Measurements from ENCODE around the gene NOS1.

Gene NOS1

DNA sequence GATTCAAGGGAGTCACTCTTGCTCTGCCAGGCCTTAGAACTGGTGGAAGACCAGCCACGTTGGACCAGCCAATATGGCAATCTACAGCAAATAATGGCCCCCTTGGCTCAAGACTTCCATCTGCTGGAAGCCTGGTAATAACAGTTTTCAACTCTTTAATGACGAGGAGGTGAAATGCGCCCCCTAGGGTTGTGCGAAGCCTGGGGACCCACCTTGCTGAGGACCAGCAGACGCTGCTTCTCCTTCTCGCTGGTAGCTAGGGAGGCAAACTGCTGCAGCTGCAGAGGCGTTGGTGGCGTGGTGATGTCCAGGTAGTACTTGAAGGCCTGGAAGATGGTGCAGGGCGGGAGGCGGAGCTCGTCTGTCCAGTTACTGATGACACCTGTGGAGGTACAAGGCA lies 129.7 kb downstream of the NOS1 start:
- Histone ChIP-seq H3K14ac (ENCODE audit: low read length in 2 of 2) (no peak overlapping the region), H4K8ac (ENCODE audit: low read length) (no peak overlapping the region), H3K27ac (ENCODE audit: low read length, poor library complexity, severe bottlenecking) (no peak overlapping the region), H2AFZ (ENCODE audit: low read depth, low read length) (no peak overlapping the region), H3K23ac (ENCODE audit: low read length in 2 of 2) (no peak overlapping the region), H3K4me1 (ENCODE audit: control insufficient read depth, insufficient read depth, low read depth, low read length) (peaks cover 2% of the 10 kb centered on the region), H3K4me2 (ENCODE audit: low read length, poor library complexity, severe bottlenecking) (no peak overlapping the region), H2BK120ac (ENCODE audit: low read depth, low read length) (no peak overlapping the region), H3K9me3 (ENCODE audit: control insufficient read depth, low read length) (no peaks in the 10 kb centered on the region), H2BK5ac (ENCODE audit: low read depth, low read length, poor library complexity, severe bottlenecking) (no peak overlapping the region), H4K91ac (ENCODE audit: low read length) (no peak overlapping the region), H3K4me3 (ENCODE audit: insufficient read depth in 1 of 2, low read depth in 1 of 2, low read length in 2 of 2) (no peak overlapping the region), H2AK5ac (ENCODE audit: low read length, severe bottlenecking) (no peak overlapping the region), H3K9ac (ENCODE audit: low read length) (no peak overlapping the region), H3K27me3 (ENCODE audit: control insufficient read depth in 1 of 2, insufficient read depth in 1 of 2, low read length in 2 of 2) (peaks cover 6 to 40% of the 10 kb centered on the region in 2 experiments), H2BK15ac (ENCODE audit: low read depth, poor library complexity, severe bottlenecking) (no peak overlapping the region), H3K18ac (ENCODE audit: low read depth in 1 of 2, low read length in 2 of 2) (no peak overlapping the region), H2BK12ac (ENCODE audit: low read length in 2 of 2) (no peak overlapping the region), H3K79me1 (replicated peaks; ENCODE audit: low read length, poor library complexity, severe bottlenecking) (no peaks in the 10 kb centered on the region), H3K4ac (ENCODE audit: low read depth in 1 of 2, low read length in 2 of 2) (no peak overlapping the region), H3K36me3 (ENCODE audit: control insufficient read depth in 1 of 2, insufficient read depth in 2 of 2, low read depth in 1 of 2, low read length in 2 of 2) (peaks cover 0 to 2% of the 10 kb centered on the region in 2 experiments)
- 86% methylated on average over 11 of the region's 11 CpGs for whole genome bisulfite sequencing
- DNase-seq, result no peak

GRCh38 chr12:117228239-117228638 lies 133.2 kb downstream of the NOS1 start:
- Histone ChIP-seq H2AFZ (ENCODE audit: low read depth, low read length) (no peak overlapping the region), H2AK5ac (ENCODE audit: low read length, severe bottlenecking) (no peak overlapping the region), H3K79me1 (replicated peaks; ENCODE audit: low read length, poor library complexity, severe bottlenecking) (no peaks in the 10 kb centered on the region), H3K4me3 (ENCODE audit: insufficient read depth in 1 of 2, low read depth in 1 of 2, low read length in 2 of 2) (no peak overlapping the region), H3K27ac (ENCODE audit: low read length, poor library complexity, severe bottlenecking) (no peak overlapping the region), H4K91ac (ENCODE audit: low read length) (no peak overlapping the region), H3K14ac (ENCODE audit: low read length in 2 of 2) (no peak overlapping the region), H3K36me3 (ENCODE audit: control insufficient read depth in 1 of 2, insufficient read depth in 2 of 2, low read depth in 1 of 2, low read length in 2 of 2) (peaks cover 0 to 2% of the 10 kb centered on the region in 2 experiments), H3K23ac (ENCODE audit: low read length in 2 of 2) (no peak overlapping the region), H3K4me2 (ENCODE audit: low read length, poor library complexity, severe bottlenecking) (no peak overlapping the region), H3K4me1 (ENCODE audit: control insufficient read depth, insufficient read depth, low read depth, low read length) (no peaks in the 10 kb centered on the region), H2BK15ac (ENCODE audit: low read depth, poor library complexity, severe bottlenecking) (no peak overlapping the region), H2BK12ac (ENCODE audit: low read length in 2 of 2) (no peak overlapping the region), H3K4ac (ENCODE audit: low read depth in 1 of 2, low read length in 2 of 2) (no peak overlapping the region), H3K9me3 (ENCODE audit: control insufficient read depth, low read length) (no peaks in the 10 kb centered on the region), H3K9ac (ENCODE audit: low read length) (no peak overlapping the region), H3K18ac (ENCODE audit: low read depth in 1 of 2, low read length in 2 of 2) (no peak overlapping the region), H3K27me3 (ENCODE audit: control insufficient read depth in 1 of 2, insufficient read depth in 1 of 2, low read length in 2 of 2) (peaks cover 6 to 33% of the 10 kb centered on the region in 2 experiments), H4K8ac (ENCODE audit: low read length) (no peak overlapping the region), H2BK5ac (ENCODE audit: low read depth, low read length, poor library complexity, severe bottlenecking) (no peak overlapping the region), H2BK120ac (ENCODE audit: low read depth, low read length) (no peak overlapping the region)
- WGBS, result 81% methylated on average over 2 of the region's 2 CpGs
- DNase-seq, result no peak

GRCh38 chr12:117227000-117227653 lies 134.3 kb downstream of the NOS1 start:
- H3K4me1 ChIP-seq (ENCODE audit: control insufficient read depth, insufficient read depth, low read depth, low read length), result no peaks in the 10 kb centered on the region
- H3K4ac ChIP-seq (ENCODE audit: low read depth in 1 of 2, low read length in 2 of 2), result no peak overlapping the region
- H2BK120ac ChIP-seq (ENCODE audit: low read depth, low read length), result no peak overlapping the region
- peaks cover 6 to 28% of the 10 kb centered on the region in 2 experiments for H3K27me3 ChIP-seq (ENCODE audit: control insufficient read depth in 1 of 2, insufficient read depth in 1 of 2, low read length in 2 of 2)
- no peak overlapping the region for H3K23ac ChIP-seq (ENCODE audit: low read length in 2 of 2)
- no peak overlapping the region for H3K9ac ChIP-seq (ENCODE audit: low read length)
- H2AK5ac ChIP-seq (ENCODE audit: low read length, severe bottlenecking), result no peak overlapping the region
- H2AFZ ChIP-seq (ENCODE audit: low read depth, low read length), result no peak overlapping the region
- no peak overlapping the region for H3K18ac ChIP-seq (ENCODE audit: low read depth in 1 of 2, low read length in 2 of 2)
- no peak overlapping the region for H3K4me3 ChIP-seq (ENCODE audit: insufficient read depth in 1 of 2, low read depth in 1 of 2, low read length in 2 of 2)
- no peak overlapping the region for H3K27ac ChIP-seq (ENCODE audit: low read length, poor library complexity, severe bottlenecking)
- no peak overlapping the region for H2BK15ac ChIP-seq (ENCODE audit: low read depth, poor library complexity, severe bottlenecking)
- H3K79me1 ChIP-seq (replicated peaks; ENCODE audit: low read length, poor library complexity, severe bottlenecking), result no peaks in the 10 kb centered on the region
- peaks cover 0 to 2% of the 10 kb centered on the region in 2 experiments for H3K36me3 ChIP-seq (ENCODE audit: control insufficient read depth in 1 of 2, insufficient read depth in 2 of 2, low read depth in 1 of 2, low read length in 2 of 2)
- H2BK5ac ChIP-seq (ENCODE audit: low read depth, low read length, poor library complexity, severe bottlenecking), result no peak overlapping the region
- 54% methylated on average over 11 of the region's 12 CpGs for WGBS
- H3K4me2 ChIP-seq (ENCODE audit: low read length, poor library complexity, severe bottlenecking), result no peak overlapping the region
- H3K9me3 ChIP-seq (ENCODE audit: control insufficient read depth, low read length), result no peaks in the 10 kb centered on the region
- no peak for DNase-seq
- H4K91ac ChIP-seq (ENCODE audit: low read length), result no peak overlapping the region
- no peak overlapping the region for H2BK12ac ChIP-seq (ENCODE audit: low read length in 2 of 2)
- no peak overlapping the region for H3K14ac ChIP-seq (ENCODE audit: low read length in 2 of 2)
- H4K8ac ChIP-seq (ENCODE audit: low read length), result no peak overlapping the region

DNA sequence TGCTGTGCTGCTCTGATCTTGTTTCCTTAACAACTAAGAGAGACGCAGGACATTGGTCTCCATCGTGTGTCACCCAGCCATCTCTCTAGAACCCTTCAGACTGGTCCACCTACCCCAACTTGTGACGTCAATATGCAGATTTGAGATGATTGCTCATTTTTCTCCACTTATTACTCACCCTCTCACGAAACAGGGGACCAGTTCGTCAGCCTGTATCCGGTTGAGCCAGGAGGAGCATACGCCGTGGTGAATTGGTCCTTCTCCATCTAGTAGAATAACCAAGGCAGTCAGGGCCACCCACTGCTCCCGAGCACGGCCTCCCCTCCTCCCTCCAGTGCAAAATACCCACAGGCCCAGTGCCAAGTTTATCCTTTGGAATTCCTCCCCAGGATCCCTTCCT lies 134.9 kb downstream of the NOS1 start:
- 84% methylated on average over 8 of the region's 10 CpGs for WGBS
- no peak overlapping the region for H3K4ac ChIP-seq (ENCODE audit: low read depth in 1 of 2, low read length in 2 of 2)
- H3K79me1 ChIP-seq (replicated peaks; ENCODE audit: low read length, poor library complexity, severe bottlenecking), result no peaks in the 10 kb centered on the region

More for the DNA sequence above, 134.9 kb downstream of the NOS1 start:
- no peak overlapping the region for H3K27ac ChIP-seq (ENCODE audit: low read length, poor library complexity, severe bottlenecking)
- no peaks in the 10 kb centered on the region for H3K9me3 ChIP-seq (ENCODE audit: control insufficient read depth, low read length)
- peaks cover 6 to 28% of the 10 kb centered on the region in 2 experiments for H3K27me3 ChIP-seq (ENCODE audit: control insufficient read depth in 1 of 2, insufficient read depth in 1 of 2, low read length in 2 of 2)
- H4K8ac ChIP-seq (ENCODE audit: low read length), result no peak overlapping the region
- H2BK120ac ChIP-seq (ENCODE audit: low read depth, low read length), result no peak overlapping the region
- H3K4me1 ChIP-seq (ENCODE audit: control insufficient read depth, insufficient read depth, low read depth, low read length), result no peaks in the 10 kb centered on the region
- no peak overlapping the region for H3K4me3 ChIP-seq (ENCODE audit: insufficient read depth in 1 of 2, low read depth in 1 of 2, low read length in 2 of 2)
- no peak overlapping the region for H4K91ac ChIP-seq (ENCODE audit: low read length)
- H3K9ac ChIP-seq (ENCODE audit: low read length), result no peak overlapping the region
- H3K18ac ChIP-seq (ENCODE audit: low read depth in 1 of 2, low read length in 2 of 2), result no peak overlapping the region
- H2BK15ac ChIP-seq (ENCODE audit: low read depth, poor library complexity, severe bottlenecking), result no peak overlapping the region
- no peak overlapping the region for H2AK5ac ChIP-seq (ENCODE audit: low read length, severe bottlenecking)
- H2AFZ ChIP-seq (ENCODE audit: low read depth, low read length), result no peak overlapping the region
- no peak overlapping the region for H3K14ac ChIP-seq (ENCODE audit: low read length in 2 of 2)
- no peak for DNase-seq
- no peak overlapping the region for H3K23ac ChIP-seq (ENCODE audit: low read length in 2 of 2)
- no peak overlapping the region for H2BK5ac ChIP-seq (ENCODE audit: low read depth, low read length, poor library complexity, severe bottlenecking)
- no peak overlapping the region for H3K4me2 ChIP-seq (ENCODE audit: low read length, poor library complexity, severe bottlenecking)
- no peaks in the 10 kb centered on the region for H3K36me3 ChIP-seq (ENCODE audit: control insufficient read depth in 1 of 2, insufficient read depth in 2 of 2, low read depth in 1 of 2, low read length in 2 of 2)
- no peak overlapping the region for H2BK12ac ChIP-seq (ENCODE audit: low read length in 2 of 2)
